Stimulated activated CD8-positive, alpha-beta memory T cell treated with anti-CD3 and anti-CD28 coated beads, Interleukin-2, amount 100 ng/mL, for 48 hours (primary cell): Measurements from ENCODE around the gene ADGRE1.
"Not testable (repeated sequence)": the region's sequence is repeated elsewhere in the genome, so short reads cannot be mapped to it uniquely, and the experiment has no call there.

ENCODE experiments used
- DNase-seq, 2 donors: peaks; one replicate each; pipeline ENCODE4 v3.0.0-alpha.2; 2020; ENCODE audit warnings: low read depth in 2 of 2

The ADGRE1 gene

GRCh38 chr19:6887316-6887715 lies at the start of gene ADGRE1:
Gene ADGRE1 (plus strand): TSS chr19:6887579. CDS start chr19:6887609, 30 bp downstream.
- DNase-seq = peak in 1 of 2 donors; percentile 7

GRCh38 chr19:6838062-6838655 lies 49.2 kb upstream of the ADGRE1 start:
- no peak for DNase-seq

GRCh38 chr19:6842871-6843607 lies 44.3 kb upstream of the ADGRE1 start:
- DNase-seq = no peak

- DNase-seq = no peak
These were observed 39.6 kb upstream of the ADGRE1 start for GRCh38 chr19:6847828-6848200.

GRCh38 chr19:6848986-6849385 lies 38.4 kb upstream of the ADGRE1 start:
- DNase-seq = no peak

- DNase-seq = no peak
These were observed 37.5 kb upstream of the ADGRE1 start for GRCh38 chr19:6849876-6850275.

GRCh38 chr19:6851359-6851758 lies 36.0 kb upstream of the ADGRE1 start:
- DNase-seq = no peak

GRCh38 chr19:6852001-6852400 lies 35.4 kb upstream of the ADGRE1 start:
- no peak for DNase-seq

GRCh38 chr19:6853868-6854267 lies 33.5 kb upstream of the ADGRE1 start:
- DNase-seq = no peak

- no peak for DNase-seq
These were observed 32.6 kb upstream of the ADGRE1 start for GRCh38 chr19:6854758-6855157.

GRCh38 chr19:6856749-6857372 lies 30.5 kb upstream of the ADGRE1 start:
- DNase-seq = no peak

- no peak for DNase-seq
These were observed 25.6 kb upstream of the ADGRE1 start for GRCh38 chr19:6861683-6862286.

- DNase-seq = peak; percentile 81 to 87
These were observed 24.7 kb upstream of the ADGRE1 start for GRCh38 chr19:6862673-6863078.

- DNase-seq = no peak
These were observed 22.9 kb upstream of the ADGRE1 start for GRCh38 chr19:6864325-6864940.

- no peak for DNase-seq
These were observed 21.5 kb upstream of the ADGRE1 start for GRCh38 chr19:6865849-6866248.

- DNase-seq = no peak
These were observed 20.6 kb upstream of the ADGRE1 start for GRCh38 chr19:6866741-6867151.

GRCh38 chr19:6868351-6868750 lies 19.0 kb upstream of the ADGRE1 start:
- no peak for DNase-seq

GRCh38 chr19:6869151-6869882 lies 18.1 kb upstream of the ADGRE1 start:
- not testable (repeated sequence) for DNase-seq

- DNase-seq = no peak
These were observed 13.5 kb upstream of the ADGRE1 start for GRCh38 chr19:6873708-6874431.

- DNase-seq = no peak
These were observed 12.2 kb upstream of the ADGRE1 start for GRCh38 chr19:6875218-6875617.

- DNase-seq = no peak
These were observed 10.6 kb upstream of the ADGRE1 start for GRCh38 chr19:6876748-6877147.
